AG10803 (cell line): ENCODE measurements around the gene CD209.
A peak's percentile ranks its signal among the peaks of the same experiment; 100 is the strongest.

Source experiments
- DNase-seq: peaks from one replicate; pipeline ENCODE4 v3.0.0; 2010; ENCODE audit warnings: low read depth
- H3K4me3 ChIP-seq: 2 replicates; pipeline ENCODE4 v1.5.1; 2011; ENCODE audit warnings: mild to moderate bottlenecking, low read length, control low read depth
- CTCF ChIP-seq: conservative IDR thresholded peaks from 2 replicates; pipeline ENCODE4 v1.5.1; 2011; ENCODE audit warnings: mild to moderate bottlenecking, low read length, control low read depth, inconsistent platforms

CD209 gene

GRCh38 chr19:7779631-7780486 lies 32.5 kb upstream of the CD209 start:
- no peak for DNase-seq
- TF ChIP-seq CTCF = no peak
- H3K4me3 ChIP-seq = no peak overlapping the region

- DNase-seq = no peak
- H3K4me3 ChIP-seq = no peak overlapping the region
- no peak for TF ChIP-seq CTCF
Observed at GRCh38 chr19:7778081-7778480, 30.7 kb upstream of the CD209 start.

GRCh38 chr19:7775761-7776160 lies 28.4 kb upstream of the CD209 start:
- no peak for DNase-seq
- no peak for TF ChIP-seq CTCF
- no peak overlapping the region for H3K4me3 ChIP-seq

- TF ChIP-seq CTCF = no peak
Observed at GRCh38 chr19:7773841-7774240, 26.5 kb upstream of the CD209 start.

GRCh38 chr19:7772752-7773291 lies 25.5 kb upstream of the CD209 start:
- DNase-seq = peak; percentile 39
- no peak overlapping the region for H3K4me3 ChIP-seq
- no peak for TF ChIP-seq CTCF

More at GRCh38 chr19:7773841-7774240, 26.5 kb upstream of the CD209 start:
- H3K4me3 ChIP-seq = no peak overlapping the region
- no peak for DNase-seq

- no peak for DNase-seq
- no peak for TF ChIP-seq CTCF
- H3K4me3 ChIP-seq = no peak overlapping the region
Observed at GRCh38 chr19:7771072-7771471, 23.7 kb upstream of the CD209 start.

- no peak for DNase-seq
- TF ChIP-seq CTCF = no peak
- no peak overlapping the region for H3K4me3 ChIP-seq
Observed at GRCh38 chr19:7769171-7769570, 21.8 kb upstream of the CD209 start.
